ENCODE measurements around the gene SLCO2A1.

- TF ChIP-seq EZH2phosphoT487 (IDR thresholded peaks at IDR 0.05; ENCODE audit: insufficient read depth, low read depth) (no peak), EZH2 (IDR thresholded peaks at IDR 0.05; ENCODE audit: insufficient read depth, poor library complexity, severe bottlenecking) (no peak)
Measured at GRCh38 chr3:133956982-133957381, 72.7 kb downstream of the SLCO2A1 start.

Data from GM23248 (cell line).